HEK293 (cell line): ENCODE measurements around the gene NOM1.

Source experiments
- CTCF ChIA-PET: fragments of 350-600 bp; formaldehyde crosslinking; extraction: SDS; loops from one replicate; lab custom pipeline; 2021; ENCODE audit warnings: antibody characterized with exemption; lab: Yijun Ruan, JAX
- POLR2A ChIA-PET: fragments of 300-600 bp; formaldehyde crosslinking; extraction: SDS; loops from one replicate; lab custom pipeline; 2020; ENCODE audit warnings: antibody characterized with exemption, inconsistent platforms; lab: Yijun Ruan, JAX
- H3K27ac ChIP-seq: fragments of 200-500 bp; sonication (Bioruptor generic); 2 replicates; pipeline ENCODE4 v1.5.1; 2014; ENCODE audit warnings: low read depth, low read length, control low read depth, inconsistent platforms; ENCODE audit errors: extremely low read depth
- H3K36me3 ChIP-seq, 2 experiments: fragments of 200-500 bp in 1 of 2; sonication (Bioruptor generic) in 1 of 2; 1 replicate in 1 of 2; 2 replicates in 1 of 2; pipeline ENCODE4 v1.5.1; 2014 to 2017; ENCODE audit warnings: inconsistent platforms in 2 of 2, low read length in 2 of 2; ENCODE audit not compliant: control insufficient read depth in 2 of 2, insufficient read depth in 1 of 2
- H3K4me1 ChIP-seq: fragments of 200-500 bp; sonication (Bioruptor generic); 2 replicates; pipeline ENCODE4 v1.5.1; 2014; ENCODE audit warnings: mild to moderate bottlenecking, low read length, inconsistent platforms; ENCODE audit not compliant: control insufficient read depth, insufficient read depth
- H3K4me3 ChIP-seq: 2 replicates; pipeline ENCODE4 v1.5.1; 2011; ENCODE audit warnings: low read depth, mild to moderate bottlenecking, control low read depth, low read length, moderate library complexity
- H3K9me3 ChIP-seq: fragments of 200-500 bp; sonication (Bioruptor generic); 2 replicates; pipeline ENCODE4 v1.5.1; 2014; ENCODE audit warnings: low read depth, low read length, inconsistent platforms; ENCODE audit not compliant: control insufficient read depth, insufficient read depth
- BCL6B ChIP-seq: fragments of 450-650 bp; formaldehyde crosslinking; IDR thresholded peaks from 2 replicates; pipeline ENCODE4 v1.5.1; 2017; ENCODE audit warnings: missing biosample characterization, missing genetic modification characterization
- ELK4 ChIP-seq: IDR thresholded peaks from 2 replicates; pipeline ENCODE4 v1.6.1; 2011; ENCODE audit warnings: mild to moderate bottlenecking, low read depth, low read length, borderline replicate concordance
- HIC1 ChIP-seq: fragments of 450-650 bp; formaldehyde crosslinking; IDR thresholded peaks from 2 replicates; pipeline ENCODE4 v1.5.1; 2016; ENCODE audit warnings: missing biosample characterization, missing genetic modification characterization
- KLF16 ChIP-seq: fragments of 450-650 bp; formaldehyde crosslinking; IDR thresholded peaks from 2 replicates; pipeline ENCODE4 v1.5.1; 2017; ENCODE audit warnings: missing biosample characterization, missing genetic modification characterization
- OSR2 ChIP-seq: fragments of 450-650 bp; formaldehyde crosslinking; IDR thresholded peaks from 2 replicates; pipeline ENCODE4 v1.5.1; 2016; ENCODE audit warnings: missing biosample characterization, missing genetic modification characterization
- PATZ1 ChIP-seq: fragments of 450-650 bp; formaldehyde crosslinking; IDR thresholded peaks from 2 replicates; pipeline ENCODE4 v1.5.1; 2016; ENCODE audit warnings: missing biosample characterization, missing genetic modification characterization
- PRDM4 ChIP-seq: fragments of 450-650 bp; formaldehyde crosslinking; IDR thresholded peaks from 2 replicates; pipeline ENCODE4 v1.5.1; 2017; ENCODE audit warnings: missing biosample characterization, missing genetic modification characterization
- YY2 ChIP-seq: fragments of 450-650 bp; formaldehyde crosslinking; IDR thresholded peaks from 2 replicates; pipeline ENCODE4 v1.5.1; 2016; ENCODE audit warnings: missing biosample characterization, missing genetic modification characterization
- ZBTB44 ChIP-seq: fragments of 450-650 bp; IDR thresholded peaks from 2 replicates; pipeline ENCODE4 v1.5.1; 2018; ENCODE audit warnings: missing biosample characterization, mild to moderate bottlenecking, missing genetic modification characterization
- ZFP69B ChIP-seq: fragments of 450-650 bp; formaldehyde crosslinking; IDR thresholded peaks from 2 replicates; pipeline ENCODE4 v1.5.1; 2016; ENCODE audit warnings: missing biosample characterization, missing genetic modification characterization
- ZNF140 ChIP-seq: fragments of 450-650 bp; formaldehyde crosslinking; IDR thresholded peaks from 2 replicates; pipeline ENCODE4 v1.5.1; 2016; ENCODE audit warnings: missing biosample characterization, missing genetic modification characterization
- ZNF146 ChIP-seq: fragments of 450-650 bp; formaldehyde crosslinking; IDR thresholded peaks from 2 replicates; pipeline ENCODE4 v1.5.1; 2016; ENCODE audit warnings: missing biosample characterization, missing genetic modification characterization
- ZNF214 ChIP-seq: fragments of 450-650 bp; formaldehyde crosslinking; IDR thresholded peaks from 2 replicates; pipeline ENCODE4 v1.5.1; 2017; ENCODE audit warnings: missing biosample characterization, mild to moderate bottlenecking, missing genetic modification characterization, borderline replicate concordance
- ZNF26 ChIP-seq: fragments of 450-650 bp; formaldehyde crosslinking; IDR thresholded peaks from 2 replicates; pipeline ENCODE4 v1.5.1; 2016; ENCODE audit warnings: missing biosample characterization, missing genetic modification characterization
- ZNF302 ChIP-seq: fragments of 450-650 bp; formaldehyde crosslinking; IDR thresholded peaks from 2 replicates; pipeline ENCODE4 v1.5.1; 2016; ENCODE audit warnings: missing biosample characterization, missing genetic modification characterization, low read depth
- ZNF501 ChIP-seq: fragments of 450-650 bp; formaldehyde crosslinking; IDR thresholded peaks from 2 replicates; pipeline ENCODE4 v1.5.1; 2016; ENCODE audit warnings: missing biosample characterization, missing genetic modification characterization
- ZNF514 ChIP-seq: fragments of 450-650 bp; formaldehyde crosslinking; IDR thresholded peaks from 2 replicates; pipeline ENCODE4 v1.5.1; 2016; ENCODE audit warnings: missing biosample characterization, missing genetic modification characterization
- ZNF549 ChIP-seq: fragments of 450-650 bp; IDR thresholded peaks from 2 replicates; pipeline ENCODE4 v1.5.1; 2018; ENCODE audit warnings: missing biosample characterization, missing genetic modification characterization, mild to moderate bottlenecking, inconsistent platforms, moderate library complexity
- ZNF560 ChIP-seq: fragments of 450-650 bp; formaldehyde crosslinking; IDR thresholded peaks from 2 replicates; pipeline ENCODE4 v1.5.1; 2017; ENCODE audit warnings: missing biosample characterization, missing genetic modification characterization, borderline replicate concordance
- ZSCAN18 ChIP-seq: fragments of 450-650 bp; formaldehyde crosslinking; IDR thresholded peaks from 2 replicates; pipeline ENCODE4 v1.5.1; 2016; ENCODE audit warnings: missing biosample characterization, missing genetic modification characterization
- ZSCAN4 ChIP-seq: fragments of 450-650 bp; formaldehyde crosslinking; IDR thresholded peaks from 2 replicates; pipeline ENCODE4 v1.5.1; 2017; ENCODE audit warnings: missing biosample characterization, missing genetic modification characterization

Gene NOM1

GRCh38 chr7:156907656-156908055 is 41.9 kb upstream of the NOM1 start:
- H3K36me3 ChIP-seq = no peaks in the 10 kb centered on the region
- no peaks in the 10 kb centered on the region for H3K9me3 ChIP-seq
- POLR2A ChIA-PET = no interaction called here
- peaks cover 2% of the 10 kb centered on the region; the same call in 1 of the 2 replicates for H3K4me1 ChIP-seq
- no peak overlapping the region for H3K4me3 ChIP-seq
- CTCF ChIA-PET = interaction anchor here (0.7 kb wide), 1 partner anchor 246 kb away, joined by 3 read pairs; no protein-coding TSS in a partner anchor
- H3K27ac ChIP-seq = no peak overlapping the region
- no peak for TF ChIP-seq YY2 (tag by site-specific recombination)
- no peak for TF ChIP-seq ZNF140 (tag by site-specific recombination)
- no peak for TF ChIP-seq ZNF501 (tag by site-specific recombination)
- no peak for TF ChIP-seq ZNF26 (tag by site-specific recombination)
- no peak for TF ChIP-seq ZNF560
- TF ChIP-seq ZBTB44 (tag by site-specific recombination) = 0 out of 2 replicates have a peak, but pooled peaks have one; percentile 18
- no peak for TF ChIP-seq ZFP69B (tag by site-specific recombination)
- TF ChIP-seq HIC1 (tag by site-specific recombination) = 0 out of 2 replicates have a peak, but pooled peaks have one; percentile 23
- no peak for TF ChIP-seq ZNF549 (tag by site-specific recombination)
- no peak for TF ChIP-seq ZNF146 (tag by site-specific recombination)
- no peak for TF ChIP-seq ZSCAN18 (tag by site-specific recombination)
- no peak for TF ChIP-seq KLF16
- TF ChIP-seq BCL6B (tag by site-specific recombination) = peak; percentile 96
- no peak for TF ChIP-seq ZNF302 (tag by site-specific recombination)
- no peak for TF ChIP-seq ZNF214 (tag by site-specific recombination)
- TF ChIP-seq ZSCAN4 = no peak
- no peak for TF ChIP-seq ELK4
- TF ChIP-seq OSR2 (tag by site-specific recombination) = peak; percentile 59; the same call in 1 of the 2 replicates
- no peak for TF ChIP-seq PATZ1
- TF ChIP-seq PRDM4 (tag by site-specific recombination) = no peak
- TF ChIP-seq ZNF514 (tag by site-specific recombination) = no peak
